ENCODE results near the gene GRAPL.
"Not testable (repeated sequence)": the region's sequence is repeated elsewhere in the genome, so short reads cannot be mapped to it uniquely, and the experiment has no call there.

DNA sequence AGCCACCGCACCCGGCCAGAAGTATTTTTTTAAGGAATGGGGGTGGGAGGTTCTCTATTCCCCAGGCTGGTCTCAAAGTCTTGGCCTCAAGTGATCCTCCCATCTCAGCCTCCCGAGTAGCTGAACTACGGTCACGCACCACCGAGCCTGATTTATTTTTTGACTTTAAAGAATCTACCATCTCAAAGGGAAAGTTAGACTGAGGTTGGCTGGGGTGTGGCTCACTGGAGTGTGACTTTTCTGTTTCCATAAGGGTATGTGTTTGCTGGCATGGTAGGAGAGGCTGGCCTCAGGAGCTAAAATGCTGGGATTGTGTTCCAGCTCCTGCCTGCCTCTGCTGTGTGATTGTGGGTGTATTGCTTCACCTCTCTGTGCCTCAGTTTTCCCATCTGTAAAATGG, 10.6 kb downstream of the GRAPL start:
- TF ChIP-seq, protein P1, sequence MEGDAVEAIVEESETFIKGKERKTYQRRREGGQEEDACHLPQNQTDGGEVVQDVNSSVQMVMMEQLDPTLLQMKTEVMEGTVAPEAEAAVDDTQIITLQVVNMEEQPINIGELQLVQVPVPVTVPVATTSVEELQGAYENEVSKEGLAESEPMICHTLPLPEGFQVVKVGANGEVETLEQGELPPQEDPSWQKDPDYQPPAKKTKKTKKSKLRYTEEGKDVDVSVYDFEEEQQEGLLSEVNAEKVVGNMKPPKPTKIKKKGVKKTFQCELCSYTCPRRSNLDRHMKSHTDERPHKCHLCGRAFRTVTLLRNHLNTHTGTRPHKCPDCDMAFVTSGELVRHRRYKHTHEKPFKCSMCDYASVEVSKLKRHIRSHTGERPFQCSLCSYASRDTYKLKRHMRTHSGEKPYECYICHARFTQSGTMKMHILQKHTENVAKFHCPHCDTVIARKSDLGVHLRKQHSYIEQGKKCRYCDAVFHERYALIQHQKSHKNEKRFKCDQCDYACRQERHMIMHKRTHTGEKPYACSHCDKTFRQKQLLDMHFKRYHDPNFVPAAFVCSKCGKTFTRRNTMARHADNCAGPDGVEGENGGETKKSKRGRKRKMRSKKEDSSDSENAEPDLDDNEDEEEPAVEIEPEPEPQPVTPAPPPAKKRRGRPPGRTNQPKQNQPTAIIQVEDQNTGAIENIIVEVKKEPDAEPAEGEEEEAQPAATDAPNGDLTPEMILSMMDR (IDR thresholded peaks at IDR 0.05; ENCODE audit: low read length): not testable (repeated sequence)
- TF ChIP-seq EZH2 (IDR thresholded peaks at IDR 0.05; ENCODE audit: borderline replicate concordance, low read length): not testable (repeated sequence)

Data from OCI-LY1 (cell line).